Cardiac muscle cell (in vitro differentiated cells and primary cell): ENCODE data around the gene GRWD1. TPM values are rescaled to one million over a fixed set of nuclear protein-coding genes. Genes with fewer than 3 reads are reported as not detected.
A peak's percentile ranks its signal among the peaks of the same experiment; 100 is the strongest.

Experiments used
- DNase-seq, 2 donors: peaks; one replicate each; pipeline versions ENCODE4 v3.0.0 to v3.0.0-alpha.2; 2010 to 2017; ENCODE audit warnings: low read depth in 1 of 2, low spot score in 1 of 2
- H3K27ac ChIP-seq: fragments of 200-600 bp; sonication (generic); 2 replicates; pipeline ENCODE4 v1.5.1; 2016
- H3K27me3 ChIP-seq: fragments of 200-600 bp; sonication (generic); 2 replicates; pipeline ENCODE4 v1.6.0; 2016; ENCODE audit warnings: control low read depth
- H3K36me3 ChIP-seq: fragments of 200-600 bp; sonication (generic); 2 replicates; pipeline ENCODE4 v1.5.1; 2016; ENCODE audit warnings: control low read depth
- H3K4me1 ChIP-seq: fragments of 200-600 bp; sonication (generic); 2 replicates; pipeline ENCODE4 v1.8.1; 2017; ENCODE audit warnings: low read depth, mild to moderate bottlenecking, mixed run types
- H3K4me3 ChIP-seq: fragments of 200-600 bp; sonication (generic); 2 replicates; pipeline ENCODE4 v1.5.1; 2016; ENCODE audit warnings: mild to moderate bottlenecking
- H3K9me3 ChIP-seq: fragments of 200-600 bp; sonication (generic); 2 replicates; pipeline ENCODE4 v1.5.1; 2017; ENCODE audit warnings: low read depth, mild to moderate bottlenecking, control low read depth
- polyA plus RNA-seq: library from polyadenylated mRNA; unstranded; fragments of >200 nt; fragmentation: Nextera tagmentation; extraction: Ambion mirVana; gene quantifications from 2 replicates; pipeline ENCODE4 v1.2.1, GENCODE V29; 2016
- total RNA-seq: library from RNA; depleted of rRNA; stranded (reverse); fragments of >200 nt; gene quantifications from 2 replicates; pipeline ENCODE4 v1.2.3, GENCODE V29; 2016
- TF ChIP-seq, protein P1 (sequence below): IDR thresholded peaks from 2 replicates; pipeline ENCODE4 v1.5.1; 2012; ENCODE audit warnings: low read depth, mild to moderate bottlenecking, low read length

The GRWD1 gene
- total and polyA plus RNA-seq, 2 experiments from 2014 or later, result 24.2 to 38.6 TPM

DNA sequence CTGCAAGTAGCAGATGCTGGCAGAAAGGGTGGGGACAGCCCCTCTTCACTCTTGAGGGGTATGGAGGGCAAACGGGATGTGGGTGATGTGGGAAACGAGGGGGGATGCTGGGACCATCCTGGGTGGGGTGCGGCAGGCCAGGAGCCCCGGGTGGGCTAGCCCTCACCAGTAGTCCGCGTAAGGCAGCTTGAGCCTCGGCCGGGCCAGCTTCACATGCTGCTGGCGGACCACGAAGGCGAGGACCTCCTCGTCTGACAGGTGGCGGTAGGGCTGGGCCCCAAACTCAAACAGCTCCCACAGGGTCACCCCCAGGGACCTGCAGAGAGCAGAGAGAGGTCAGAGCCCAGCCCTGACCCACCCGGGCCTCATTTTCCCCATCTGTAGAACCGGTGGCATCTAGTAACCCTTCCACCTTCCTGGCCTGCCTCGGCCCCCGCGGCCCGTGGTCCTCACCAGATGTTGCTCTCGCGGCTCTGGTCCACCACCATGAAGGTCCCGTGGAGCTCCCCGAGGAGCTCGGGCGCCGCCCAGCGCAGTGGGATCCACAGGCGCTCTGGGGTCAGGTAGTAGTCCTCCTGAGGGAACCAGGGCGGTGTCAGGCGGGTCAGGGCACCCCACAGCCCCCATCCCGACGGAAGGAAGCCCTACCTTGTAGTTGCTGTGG lies 55.2 kb downstream of the GRWD1 start:
- no peak overlapping the region for H3K27ac ChIP-seq
- no peak for DNase-seq
- H3K27me3 ChIP-seq, result no peaks in the 10 kb centered on the region

DNA sequence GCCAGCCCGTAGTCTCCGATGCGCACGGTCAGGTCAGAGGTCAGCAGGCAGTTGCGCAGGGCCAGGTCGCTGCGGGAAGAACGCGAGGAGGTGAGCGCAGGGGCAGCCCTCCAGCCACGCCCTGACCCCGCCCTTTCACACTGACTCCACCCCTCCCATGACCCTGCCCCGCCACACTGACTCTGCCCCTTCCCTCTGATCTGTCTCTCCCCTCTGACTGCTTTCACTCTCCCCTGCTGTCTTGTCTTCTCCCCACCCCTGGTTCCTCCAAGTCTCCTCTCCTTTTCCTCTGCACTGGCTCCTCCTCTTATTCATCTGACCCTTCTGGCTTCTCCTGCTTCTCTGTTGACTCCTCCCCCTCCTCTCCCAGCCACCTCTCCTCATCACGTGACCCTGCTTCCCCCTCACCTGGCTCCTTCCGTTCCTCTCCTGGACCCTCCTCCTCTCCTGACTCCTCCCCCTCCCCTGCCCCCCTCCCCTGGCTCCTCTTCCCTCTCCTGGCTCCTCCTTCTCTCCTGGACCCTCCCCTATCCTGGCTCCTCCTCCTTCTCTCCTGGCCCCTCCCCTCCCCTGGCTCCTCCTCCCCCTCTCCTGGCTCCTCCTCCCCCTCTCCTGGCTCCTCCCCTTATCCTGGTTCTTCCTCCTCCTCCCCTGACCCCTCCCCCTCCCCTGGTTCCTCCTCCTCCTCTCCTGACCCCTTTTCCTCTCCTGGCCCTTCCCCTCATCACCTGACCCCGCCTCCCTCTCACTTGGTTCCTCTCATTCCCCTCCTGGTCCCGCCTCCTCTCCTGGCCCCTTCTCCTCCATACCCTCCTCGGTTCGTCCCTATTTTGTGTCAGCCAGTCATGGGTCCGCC lies 55.9 kb downstream of the GRWD1 start:
- H3K4me1 ChIP-seq, result no peaks in the 10 kb centered on the region
- H3K27me3 ChIP-seq, result no peaks in the 10 kb centered on the region
- no peak overlapping the region for H3K27ac ChIP-seq
- H3K36me3 ChIP-seq, result no peaks in the 10 kb centered on the region
- peak in 1 of 2 donors; percentile 94 for DNase-seq
- H3K9me3 ChIP-seq, result no peaks in the 10 kb centered on the region
- TF ChIP-seq, protein P1, sequence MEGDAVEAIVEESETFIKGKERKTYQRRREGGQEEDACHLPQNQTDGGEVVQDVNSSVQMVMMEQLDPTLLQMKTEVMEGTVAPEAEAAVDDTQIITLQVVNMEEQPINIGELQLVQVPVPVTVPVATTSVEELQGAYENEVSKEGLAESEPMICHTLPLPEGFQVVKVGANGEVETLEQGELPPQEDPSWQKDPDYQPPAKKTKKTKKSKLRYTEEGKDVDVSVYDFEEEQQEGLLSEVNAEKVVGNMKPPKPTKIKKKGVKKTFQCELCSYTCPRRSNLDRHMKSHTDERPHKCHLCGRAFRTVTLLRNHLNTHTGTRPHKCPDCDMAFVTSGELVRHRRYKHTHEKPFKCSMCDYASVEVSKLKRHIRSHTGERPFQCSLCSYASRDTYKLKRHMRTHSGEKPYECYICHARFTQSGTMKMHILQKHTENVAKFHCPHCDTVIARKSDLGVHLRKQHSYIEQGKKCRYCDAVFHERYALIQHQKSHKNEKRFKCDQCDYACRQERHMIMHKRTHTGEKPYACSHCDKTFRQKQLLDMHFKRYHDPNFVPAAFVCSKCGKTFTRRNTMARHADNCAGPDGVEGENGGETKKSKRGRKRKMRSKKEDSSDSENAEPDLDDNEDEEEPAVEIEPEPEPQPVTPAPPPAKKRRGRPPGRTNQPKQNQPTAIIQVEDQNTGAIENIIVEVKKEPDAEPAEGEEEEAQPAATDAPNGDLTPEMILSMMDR, result no peak
- H3K4me3 ChIP-seq, result peak overlapping the region; percentile 23

More for the DNA sequence above, 55.2 kb downstream of the GRWD1 start:
- Histone ChIP-seq H3K4me1 (no peaks in the 10 kb centered on the region), H3K9me3 (no peaks in the 10 kb centered on the region), H3K36me3 (no peaks in the 10 kb centered on the region), H3K4me3 (peak overlapping the region; percentile 23)
- TF ChIP-seq, protein P1, result no peak

DNA sequence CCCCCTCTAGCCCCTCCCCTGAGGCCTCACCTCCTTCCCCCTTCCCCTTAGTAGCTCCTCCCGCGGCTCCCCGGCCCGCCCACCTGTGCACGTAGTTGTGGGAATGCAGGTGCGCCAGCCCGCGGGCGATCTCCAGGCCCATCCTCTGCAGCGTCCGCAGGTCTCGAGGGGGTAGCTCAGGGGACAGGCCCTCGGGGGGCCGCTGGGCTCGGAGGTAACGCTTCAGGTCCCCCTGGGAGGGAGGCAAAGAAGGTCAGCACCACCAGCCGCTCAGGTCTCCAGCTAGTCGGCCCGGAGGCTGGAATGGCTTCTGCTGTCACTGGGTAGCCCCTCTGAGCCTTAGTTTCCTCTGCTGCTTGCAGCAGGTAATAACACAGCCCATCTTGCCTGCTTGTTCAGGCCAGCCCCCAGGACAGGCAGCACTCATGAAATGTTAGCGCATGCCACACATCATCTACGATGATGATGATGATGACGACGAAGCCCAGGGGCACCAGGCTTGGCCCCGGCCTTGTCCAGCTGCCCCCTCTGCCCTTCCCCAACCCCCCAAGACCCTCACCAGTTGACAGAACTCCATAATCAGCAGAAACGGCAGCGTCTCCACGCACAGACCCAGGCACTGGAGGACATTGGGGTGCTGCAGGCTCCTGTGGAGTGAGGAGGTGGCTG lies 56.7 kb downstream of the GRWD1 start:
- peak overlapping the region; percentile 19 for H3K4me3 ChIP-seq
- H3K27ac ChIP-seq, result peak overlapping the region; percentile 18
- no peaks in the 10 kb centered on the region for H3K9me3 ChIP-seq
- H3K27me3 ChIP-seq, result no peaks in the 10 kb centered on the region
- H3K36me3 ChIP-seq, result no peaks in the 10 kb centered on the region
- DNase-seq, result no peak
- TF ChIP-seq, protein P1, result no peak
- H3K4me1 ChIP-seq, result no peaks in the 10 kb centered on the region

DNA sequence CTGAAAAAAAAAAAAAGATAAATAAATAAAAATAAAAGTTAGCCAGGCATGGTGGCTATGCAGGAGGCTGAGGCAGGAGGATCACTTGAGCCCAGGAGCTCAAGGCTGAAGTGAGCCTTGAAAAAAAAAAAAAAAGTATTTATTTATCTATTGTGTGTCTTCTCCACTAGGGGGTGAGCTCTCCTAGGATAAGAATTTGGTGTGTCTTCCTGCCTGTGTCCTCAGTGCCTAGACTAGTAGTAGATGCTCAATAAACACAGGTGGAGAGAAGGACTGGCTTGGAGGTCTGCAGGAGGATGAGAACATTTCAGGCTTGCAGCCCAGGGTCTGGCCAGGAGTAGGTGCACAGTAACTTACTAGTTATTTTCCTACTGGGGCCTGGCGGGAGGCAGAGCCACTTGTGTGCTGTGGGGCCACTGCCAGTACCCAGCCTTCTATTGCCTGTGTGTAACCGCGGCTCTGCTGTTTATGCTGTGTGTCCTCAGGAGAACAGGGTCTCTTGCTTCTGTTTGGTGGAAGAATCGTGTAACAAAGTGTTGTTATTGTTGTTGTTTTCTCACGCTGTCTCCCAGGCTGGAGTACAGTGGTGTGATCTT lies 60.5 kb downstream of the GRWD1 start:
- H3K4me3 ChIP-seq, result no peak overlapping the region
- TF ChIP-seq, protein P1, result peak; percentile 49
- peaks cover 2% of the 10 kb centered on the region for H3K27me3 ChIP-seq
- peak in 1 of 2 donors; percentile 68 for DNase-seq
- no peaks in the 10 kb centered on the region for H3K4me1 ChIP-seq
- H3K27ac ChIP-seq, result no peak overlapping the region
- no peaks in the 10 kb centered on the region for H3K36me3 ChIP-seq
- H3K9me3 ChIP-seq, result no peaks in the 10 kb centered on the region

Other genes with a start within 250 kb of the GRWD1 start
- 27.3 and 57.6 TPM in 2 replicates for gene CARD8, start 190.1 kb upstream of the GRWD1 start, total RNA-seq
- 19.1 and 30.4 TPM in 2 replicates for gene CARD8, start 190.1 kb upstream of the GRWD1 start, polyA plus RNA-seq
- gene ZNF114, start 175.9 kb upstream of the GRWD1 start, total RNA-seq, result 4.0 and 5.9 TPM in 2 replicates
- 4.9 and 6.2 TPM in 2 replicates for gene ZNF114, start 175.9 kb upstream of the GRWD1 start, polyA plus RNA-seq
- 32.5 and 39.8 TPM in 2 replicates for gene EMP3, start 120.4 kb upstream of the GRWD1 start, total RNA-seq
- gene EMP3, start 120.4 kb upstream of the GRWD1 start, polyA plus RNA-seq, result 148 and 160 TPM in 2 replicates
- 17.9 and 29.8 TPM in 2 replicates for gene TMEM143, start 82.0 kb upstream of the GRWD1 start, total RNA-seq
- gene TMEM143, start 82.0 kb upstream of the GRWD1 start, polyA plus RNA-seq, result 38.5 and 68.5 TPM in 2 replicates
- gene SYNGR4, start 81.6 kb upstream of the GRWD1 start, total RNA-seq, result 0.57 TPM in 1 of 2 replicates, not detected in the other
- gene SYNGR4, start 81.6 kb upstream of the GRWD1 start, polyA plus RNA-seq, result not detected in 2 replicates
- 137 and 159 TPM in 2 replicates for gene KDELR1, start 54.4 kb upstream of the GRWD1 start, total RNA-seq
- gene KDELR1, start 54.4 kb upstream of the GRWD1 start, polyA plus RNA-seq, result 186 and 218 TPM in 2 replicates
- gene GRIN2D, start 52.3 kb upstream of the GRWD1 start, total RNA-seq, result 2.7 and 3.2 TPM in 2 replicates
- gene GRIN2D, start 52.3 kb upstream of the GRWD1 start, polyA plus RNA-seq, result 3.5 and 3.9 TPM in 2 replicates
- 0.56 and 1.7 TPM in 2 replicates for gene KCNJ14, start 9.6 kb downstream of the GRWD1 start, total RNA-seq
- 0.61 and 1.5 TPM in 2 replicates for gene KCNJ14, start 9.6 kb downstream of the GRWD1 start, polyA plus RNA-seq
- 179 and 211 TPM in 2 replicates for gene CYTH2, start 23.4 kb downstream of the GRWD1 start, total RNA-seq
- gene CYTH2, start 23.4 kb downstream of the GRWD1 start, polyA plus RNA-seq, result 103 and 138 TPM in 2 replicates
- 3.0 and 7.4 TPM in 2 replicates for gene LMTK3, start 65.9 kb downstream of the GRWD1 start, total RNA-seq
- 1.1 and 2.2 TPM in 2 replicates for gene LMTK3, start 65.9 kb downstream of the GRWD1 start, polyA plus RNA-seq
- not detected in 2 replicates for gene SULT2B1, start 106.2 kb downstream of the GRWD1 start, total RNA-seq
- 0.20 and 0.85 TPM in 2 replicates for gene SULT2B1, start 106.2 kb downstream of the GRWD1 start, polyA plus RNA-seq
- gene SPACA4, start 160.8 kb downstream of the GRWD1 start, total RNA-seq, result not detected in 2 replicates
- not detected in 2 replicates for gene SPACA4, start 160.8 kb downstream of the GRWD1 start, polyA plus RNA-seq
- 0.60 and 1.6 TPM in 2 replicates for gene FAM83E, start 169.1 kb downstream of the GRWD1 start, total RNA-seq
- not detected in 2 replicates for gene FAM83E, start 169.1 kb downstream of the GRWD1 start, polyA plus RNA-seq
- gene RPL18, start 173.2 kb downstream of the GRWD1 start, total RNA-seq, result 3,285 and 3,429 TPM in 2 replicates
- 692 and 838 TPM in 2 replicates for gene RPL18, start 173.2 kb downstream of the GRWD1 start, polyA plus RNA-seq
- gene SPHK2, start 173.5 kb downstream of the GRWD1 start, total RNA-seq, result 21.3 and 22.5 TPM in 2 replicates
- 18.5 and 25.3 TPM in 2 replicates for gene SPHK2, start 173.5 kb downstream of the GRWD1 start, polyA plus RNA-seq
- 16.0 and 30.0 TPM in 2 replicates for gene DBP, start 191.4 kb downstream of the GRWD1 start, total RNA-seq
- 23.3 and 41.6 TPM in 2 replicates for gene DBP, start 191.4 kb downstream of the GRWD1 start, polyA plus RNA-seq
- gene CA11, start 200.2 kb downstream of the GRWD1 start, total RNA-seq, result 11.9 and 15.6 TPM in 2 replicates
- 26.3 and 30.7 TPM in 2 replicates for gene CA11, start 200.2 kb downstream of the GRWD1 start, polyA plus RNA-seq
- gene NTN5, start 227.0 kb downstream of the GRWD1 start, total RNA-seq, result 0.07 and 4.1 TPM in 2 replicates
- 0.15 TPM in 1 of 2 replicates, not detected in the other for gene NTN5, start 227.0 kb downstream of the GRWD1 start, polyA plus RNA-seq
- not detected in 2 replicates for gene FUT2, start 250.0 kb downstream of the GRWD1 start, total RNA-seq
- 0.11 and 0.55 TPM in 2 replicates for gene FUT2, start 250.0 kb downstream of the GRWD1 start, polyA plus RNA-seq